HG03342 (cell line): ENCODE measurements around the gene PPT2.
"Not testable (repeated sequence)": the region's sequence is repeated elsewhere in the genome, so short reads cannot be mapped to it uniquely, and the experiment has no call there.

Experiments used
- ATAC-seq: cut with Tn5 transposase; IDR thresholded peaks from one replicate; pipeline ENCODE4 v1.9.1; 2021; ENCODE audit warnings: mild to moderate bottlenecking, moderate library complexity; ENCODE audit not compliant: unreplicated experiment

PPT2 gene

DNA sequence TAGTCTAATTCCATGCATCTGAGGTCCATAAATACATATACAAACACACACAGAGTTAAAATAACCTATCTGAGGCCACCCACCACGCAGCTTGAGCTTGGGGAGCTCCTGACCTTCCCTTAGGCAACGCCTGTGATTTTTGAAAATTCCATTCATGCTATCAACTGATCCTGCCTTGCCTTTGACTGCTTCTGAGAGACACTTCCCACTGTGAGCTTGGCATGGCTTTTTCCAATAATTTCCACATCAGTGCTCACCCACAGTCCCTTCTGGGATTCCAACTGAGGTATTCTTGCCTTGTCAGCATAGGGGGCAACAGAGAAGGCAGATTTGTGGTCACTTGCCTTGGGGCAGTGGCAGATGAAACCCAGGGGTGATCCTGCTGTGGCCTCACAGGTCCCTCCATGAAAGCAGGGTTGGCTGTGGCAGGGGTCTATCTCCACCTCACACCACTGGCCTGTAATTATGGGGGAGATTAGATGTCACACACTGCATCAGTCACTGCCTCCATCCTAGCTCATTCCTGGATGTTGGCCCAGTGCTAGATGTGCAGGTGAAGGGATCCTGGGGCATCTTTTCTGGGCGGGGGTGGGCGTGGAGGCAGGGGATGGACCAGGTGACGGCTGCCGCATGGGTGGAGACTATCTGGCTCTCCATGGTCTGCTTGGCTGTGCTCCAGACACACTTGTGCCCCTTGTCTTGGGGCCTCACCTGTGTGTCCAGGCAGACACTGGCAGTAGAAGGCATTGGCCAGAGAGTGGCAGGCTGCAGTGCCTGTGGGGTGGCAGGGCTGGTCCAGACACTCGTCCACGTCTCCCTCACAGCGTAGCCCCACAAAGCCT, 49.7 kb downstream of the PPT2 start:
- no peak for ATAC-seq

DNA sequence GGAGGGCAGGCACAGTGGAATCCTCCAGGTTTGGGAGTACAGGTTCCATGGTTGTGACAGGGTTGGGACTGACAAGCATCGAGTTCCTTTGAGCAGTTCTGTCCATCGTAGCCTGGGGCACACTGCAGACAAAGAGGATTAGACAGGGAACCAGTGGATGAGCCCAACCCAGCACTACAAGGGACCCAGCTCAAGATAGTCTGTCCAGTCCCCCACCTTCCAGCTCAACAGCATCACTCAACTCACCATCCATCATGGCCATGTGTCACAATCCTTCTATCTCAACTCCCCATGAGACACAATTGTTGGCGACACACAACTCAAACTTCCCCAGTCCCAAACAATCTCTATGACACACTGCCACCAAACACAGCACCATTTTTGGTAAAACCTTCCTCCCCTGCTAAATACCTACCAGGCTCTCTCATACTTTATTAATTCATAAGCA, 50.4 kb downstream of the PPT2 start:
- no peak for ATAC-seq

DNA sequence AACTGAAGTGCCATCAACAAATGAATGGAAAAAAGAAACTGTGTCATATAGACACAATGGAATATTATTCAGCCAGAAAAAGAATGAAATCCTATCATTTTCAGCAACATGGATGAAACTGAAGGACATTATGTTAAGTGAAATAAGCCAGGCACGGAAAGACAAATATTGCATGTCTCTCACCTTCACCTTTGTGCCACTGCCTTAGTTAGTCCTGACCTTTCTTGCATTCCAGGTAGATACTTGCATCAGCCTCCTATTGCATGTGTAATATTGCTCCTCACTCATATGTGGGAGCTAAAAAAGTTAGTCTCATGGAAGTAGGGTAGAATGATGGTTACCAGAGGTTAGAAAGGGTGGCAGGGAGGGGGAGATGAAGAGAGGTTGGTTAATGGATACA, 55.1 kb downstream of the PPT2 start:
- ATAC-seq: no peak

DNA sequence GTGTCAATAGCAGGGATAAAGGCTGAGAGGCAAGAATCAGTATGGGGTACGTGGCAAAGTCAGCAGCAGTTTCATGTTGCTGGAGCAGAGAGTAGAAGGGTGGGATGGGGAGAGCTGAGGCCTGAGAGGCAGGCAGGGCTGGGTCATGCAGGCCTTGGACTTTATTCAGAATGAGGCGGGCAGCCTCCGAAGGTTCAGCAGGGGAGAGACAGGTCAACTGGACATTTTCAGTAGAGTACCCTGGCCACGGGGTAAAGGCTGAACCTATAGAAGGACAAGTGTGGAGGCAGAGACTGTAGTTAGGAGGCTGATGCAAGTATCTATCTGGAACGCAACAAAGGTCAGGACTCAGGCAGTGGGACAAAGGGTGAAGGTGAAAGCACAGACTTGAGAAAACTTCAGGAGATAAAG, 56.3 kb downstream of the PPT2 start:
- ATAC-seq: no peak

DNA sequence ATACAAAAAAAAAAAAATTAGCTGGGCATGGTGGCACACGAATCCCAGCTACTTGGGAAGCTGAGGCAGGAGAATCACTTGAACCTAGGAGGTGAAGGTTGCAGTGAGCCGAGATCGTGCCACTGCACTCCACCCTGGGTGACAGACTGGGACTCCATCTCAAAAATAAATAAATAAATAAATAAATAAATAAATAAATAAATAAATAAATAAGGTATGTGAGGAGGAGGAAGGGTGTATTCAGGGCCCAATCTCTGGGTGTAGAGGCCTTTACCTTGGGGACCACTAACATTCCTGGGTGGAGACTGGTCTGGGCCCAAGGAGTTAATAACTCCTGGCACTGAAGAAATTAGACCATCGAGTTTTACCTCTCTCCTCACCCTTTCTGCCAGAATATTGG, 57.5 kb downstream of the PPT2 start:
- ATAC-seq: not testable (repeated sequence)

DNA sequence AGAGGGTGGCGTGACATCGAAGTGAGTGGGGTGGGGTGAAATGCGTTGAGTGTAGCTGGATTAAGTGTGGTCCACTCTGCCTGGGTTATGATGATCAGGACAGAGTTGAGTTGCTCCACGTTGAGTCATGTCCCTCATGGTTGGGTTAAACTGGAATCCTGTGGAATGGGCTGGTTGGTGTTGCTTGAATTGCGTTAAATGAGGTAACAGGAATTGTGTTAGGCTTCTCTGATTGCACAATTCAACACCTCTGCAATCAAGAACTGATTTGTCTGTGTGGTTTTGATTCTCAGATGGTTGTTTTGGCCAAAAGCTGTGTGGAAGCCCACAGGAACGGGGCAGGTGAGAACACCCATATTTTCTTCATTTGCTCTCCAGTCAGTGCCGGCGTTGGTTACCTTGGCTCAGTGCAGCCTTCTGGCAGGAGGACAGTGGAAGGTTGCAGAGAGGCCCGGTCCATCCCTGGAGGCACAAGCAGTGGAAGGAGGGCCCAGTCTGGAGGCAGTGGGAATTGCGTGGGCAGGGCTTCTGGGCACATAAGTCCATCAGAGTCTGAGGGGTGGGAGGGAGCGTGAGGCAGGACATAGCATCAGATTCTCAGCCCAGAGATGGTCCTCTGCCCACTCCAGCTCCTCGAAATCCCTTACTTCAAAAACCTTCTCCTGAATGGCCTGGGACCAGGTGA, 58.3 kb downstream of the PPT2 start:
- no peak for ATAC-seq
